ENCODE measurements around the gene IGFBPL1. TPM values are rescaled to one million over a fixed set of nuclear protein-coding genes. Genes with fewer than 3 reads are reported as not detected.

IGFBPL1 gene
- polyA plus RNA-seq, 3 donors, result not detected

GRCh38 chr9:38467404-38467803 lies 43.1 kb upstream of the IGFBPL1 start:
- no peak overlapping the region for H3K4me3 Mint-ChIP-seq
- H3K9me3 Mint-ChIP-seq, result peaks cover 2 to 11% (median 6%) of the 10 kb centered on the region in 7 donors
- H3K4me1 ChIP-seq (ENCODE audit: control insufficient read depth in 1 of 2, insufficient read depth in 2 of 2, low read length in 2 of 2), result no peaks in the 10 kb centered on the region
- no peaks in the 10 kb centered on the region for H3K79me2 ChIP-seq (ENCODE audit: insufficient read depth, low read length)
- no peaks in the 10 kb centered on the region for H3K36me3 ChIP-seq (replicated peaks in 1 of 2; ENCODE audit: control insufficient read depth in 1 of 2, insufficient read depth in 2 of 2, low read length in 2 of 2)
- H3K9me3 ChIP-seq (replicated peaks in 1 of 2; ENCODE audit: control insufficient read depth in 1 of 2, insufficient read depth in 1 of 2, low read length in 2 of 2), result peaks cover 0 to 4% of the 10 kb centered on the region in 2 donors
- no peak overlapping the region for H3K9ac ChIP-seq (ENCODE audit: insufficient read depth, low read length, poor library complexity, severe bottlenecking)
- H2AFZ ChIP-seq (ENCODE audit: insufficient read depth, low read depth, low read length, poor library complexity, severe bottlenecking), result no peak overlapping the region
- H4K20me1 ChIP-seq (ENCODE audit: insufficient read depth, low read length), result no peaks in the 10 kb centered on the region
- 50% methylated on average over 2 of the region's 3 CpGs for WGBS (ENCODE audit: insufficient coverage)
- H3K4me3 ChIP-seq (replicated peaks in 1 of 3; ENCODE audit: low read depth in 2 of 3, low read length in 3 of 3), result no peak overlapping the region
- H3K27me3 ChIP-seq (ENCODE audit: control insufficient read depth in 2 of 2, insufficient read depth in 2 of 2, low read length in 2 of 2), result no peaks in the 10 kb centered on the region
- H3K4me1 Mint-ChIP-seq, result no peaks in the 10 kb centered on the region
- intact Hi-C loops (cut with micrococcal nuclease), result no loop called here
- H3K27ac ChIP-seq (ENCODE audit: low read depth in 1 of 2, low read length in 2 of 2), result no peak overlapping the region
- no peaks in the 10 kb centered on the region for H3K36me3 Mint-ChIP-seq
- H3K27ac Mint-ChIP-seq, result no peak overlapping the region
- H3K27me3 Mint-ChIP-seq (ENCODE audit: low read depth in 3 of 3), result peaks cover 2 to 9% (median 4%) of the 10 kb centered on the region in 3 donors
- no peak overlapping the region for H3K4me2 ChIP-seq (replicated peaks; ENCODE audit: extremely low read depth, low read length, poor library complexity, severe bottlenecking)
- TF ChIP-seq CTCF (IDR thresholded peaks at IDR 0.05), result no peak
- DNase-seq, result no peak

- Mint-ChIP-seq H3K4me1 (no peaks in the 10 kb centered on the region), H3K27ac (no peak overlapping the region), H3K4me3 (no peak overlapping the region), H3K9me3 (peaks cover 3 to 20% (median 11%) of the 10 kb centered on the region in 7 donors), H3K36me3 (no peaks in the 10 kb centered on the region), H3K27me3 (ENCODE audit: low read depth in 3 of 3) (peaks cover 1 to 6% (median 3%) of the 10 kb centered on the region in 3 donors)
- Histone ChIP-seq H3K4me1 (ENCODE audit: control insufficient read depth in 1 of 2, insufficient read depth in 2 of 2, low read length in 2 of 2) (no peaks in the 10 kb centered on the region), H3K9ac (ENCODE audit: insufficient read depth, low read length, poor library complexity, severe bottlenecking) (no peak overlapping the region), H3K27me3 (ENCODE audit: control insufficient read depth in 2 of 2, insufficient read depth in 2 of 2, low read length in 2 of 2) (no peaks in the 10 kb centered on the region), H4K20me1 (ENCODE audit: insufficient read depth, low read length) (no peaks in the 10 kb centered on the region), H3K36me3 (replicated peaks in 1 of 2; ENCODE audit: control insufficient read depth in 1 of 2, insufficient read depth in 2 of 2, low read length in 2 of 2) (no peaks in the 10 kb centered on the region), H2AFZ (ENCODE audit: insufficient read depth, low read depth, low read length, poor library complexity, severe bottlenecking) (no peak overlapping the region), H3K9me3 (replicated peaks in 1 of 2; ENCODE audit: control insufficient read depth in 1 of 2, insufficient read depth in 1 of 2, low read length in 2 of 2) (no peaks in the 10 kb centered on the region), H3K4me2 (replicated peaks; ENCODE audit: extremely low read depth, low read length, poor library complexity, severe bottlenecking) (no peak overlapping the region), H3K4me3 (replicated peaks in 1 of 3; ENCODE audit: low read depth in 2 of 3, low read length in 3 of 3) (no peak overlapping the region), H3K27ac (ENCODE audit: low read depth in 1 of 2, low read length in 2 of 2) (no peak overlapping the region), H3K79me2 (ENCODE audit: insufficient read depth, low read length) (no peaks in the 10 kb centered on the region)
- no peak for DNase-seq
- TF ChIP-seq CTCF (IDR thresholded peaks at IDR 0.05), result no peak
- 100% methylated on average over 1 of the region's 3 CpGs for WGBS (ENCODE audit: insufficient coverage)
- intact Hi-C loops (cut with micrococcal nuclease), result no loop called here
Measured at GRCh38 chr9:38453835-38454234, 29.6 kb upstream of the IGFBPL1 start.
